Activated CD4-positive, alpha-beta T cell treated with anti-CD3 and anti-CD28 coated beads for 4 hours (primary cell): Measurements from ENCODE around the gene TMCO6.
"Not testable (repeated sequence)": the region's sequence is repeated elsewhere in the genome, so short reads cannot be mapped to it uniquely, and the experiment has no call there.

Experiments used
- DNase-seq, 2 donors: peaks; one replicate each; pipeline ENCODE4 v3.0.0-alpha.2; 2020

The TMCO6 gene

GRCh38 chr5:140639148-140639981 lies at the start of gene TMCO6:
TMCO6 (plus strand) TSS chr5:140639451; CDS start chr5:140639528, 77 bp downstream.
- DNase-seq: peak; percentile 98

GRCh38 chr5:140590861-140591260 lies 48.4 kb upstream of the TMCO6 start:
- no peak for DNase-seq

DNA sequence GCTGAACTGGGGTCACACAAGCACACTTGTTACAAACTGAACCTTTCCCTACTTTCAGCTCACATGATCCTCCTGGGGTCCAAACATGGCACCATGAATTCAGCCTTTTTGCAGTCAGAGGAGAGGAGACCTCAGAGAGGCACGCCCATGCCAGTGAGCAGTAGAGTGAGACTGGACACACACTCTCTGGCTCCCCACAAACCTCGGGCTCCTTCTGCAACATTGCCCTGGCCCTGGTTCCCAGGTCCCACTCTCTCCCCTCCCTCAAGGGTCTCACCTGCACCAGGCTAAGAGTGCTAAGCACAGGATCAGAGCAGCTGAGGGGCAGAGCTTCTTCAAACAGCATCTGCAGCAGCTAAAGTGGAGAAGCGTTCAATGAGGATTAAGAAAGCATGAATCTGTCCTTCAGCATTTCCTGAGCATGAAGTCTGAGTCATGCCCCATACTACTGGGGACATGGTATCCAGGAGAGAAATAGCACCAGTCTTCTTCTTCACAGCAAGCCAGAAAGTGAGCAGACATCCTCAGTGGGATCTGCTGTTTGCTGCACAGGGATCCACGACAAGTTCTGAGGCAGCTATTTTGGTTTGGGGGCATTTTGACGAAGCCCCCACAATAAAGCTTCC lies 47.4 kb upstream of the TMCO6 start:
- DNase-seq: no peak

GRCh38 chr5:140593070-140593469 lies 46.2 kb upstream of the TMCO6 start:
- DNase-seq: not testable (repeated sequence)

GRCh38 chr5:140594169-140594568 lies 45.1 kb upstream of the TMCO6 start:
- DNase-seq: no peak

DNA sequence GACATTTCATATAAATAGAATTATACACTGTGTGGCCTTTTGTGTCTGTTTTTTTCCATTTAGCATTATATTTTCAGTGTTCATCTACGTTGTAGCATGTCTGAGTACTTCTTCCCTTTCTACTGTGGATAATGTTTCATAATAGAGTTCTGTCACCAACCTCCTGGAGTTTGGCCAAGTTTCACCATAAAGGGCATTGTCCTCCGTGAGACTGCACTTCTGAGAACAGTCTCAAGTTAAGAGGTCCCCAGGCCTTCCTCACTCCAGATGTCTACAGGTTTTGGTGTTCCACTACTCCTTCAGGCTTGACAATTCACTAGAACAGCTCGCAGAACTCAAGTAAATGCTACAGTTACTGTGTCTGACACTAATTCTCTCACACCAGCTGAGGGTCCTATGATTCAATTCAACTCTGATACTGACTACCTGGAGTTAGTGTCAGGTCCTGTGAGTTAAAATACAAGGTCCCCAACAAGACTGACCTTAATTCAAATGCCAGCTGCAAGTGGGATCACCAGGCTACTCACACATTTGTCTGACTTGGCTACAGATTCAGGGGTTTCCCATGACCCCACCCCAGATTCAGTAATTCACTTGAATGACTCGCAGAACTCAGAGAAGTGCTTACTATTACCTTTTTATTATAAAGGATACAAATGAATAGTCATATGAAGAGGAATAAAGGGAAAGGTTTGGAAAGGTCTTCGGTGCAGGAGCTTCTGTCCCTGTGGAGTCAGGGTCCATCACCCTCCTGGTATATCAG lies 43.5 kb upstream of the TMCO6 start:
- no peak for DNase-seq

- no peak for DNase-seq
Measured at GRCh38 chr5:140596321-140596741, 42.9 kb upstream of the TMCO6 start.

GRCh38 chr5:140598836-140599235 lies 40.4 kb upstream of the TMCO6 start:
- no peak for DNase-seq

- no peak for DNase-seq
Measured at GRCh38 chr5:140600096-140600495, 39.2 kb upstream of the TMCO6 start.

GRCh38 chr5:140602147-140602546 lies 37.1 kb upstream of the TMCO6 start:
- DNase-seq: no peak

- DNase-seq: not testable (repeated sequence)
Measured at GRCh38 chr5:140603446-140603698, 35.9 kb upstream of the TMCO6 start.

DNA sequence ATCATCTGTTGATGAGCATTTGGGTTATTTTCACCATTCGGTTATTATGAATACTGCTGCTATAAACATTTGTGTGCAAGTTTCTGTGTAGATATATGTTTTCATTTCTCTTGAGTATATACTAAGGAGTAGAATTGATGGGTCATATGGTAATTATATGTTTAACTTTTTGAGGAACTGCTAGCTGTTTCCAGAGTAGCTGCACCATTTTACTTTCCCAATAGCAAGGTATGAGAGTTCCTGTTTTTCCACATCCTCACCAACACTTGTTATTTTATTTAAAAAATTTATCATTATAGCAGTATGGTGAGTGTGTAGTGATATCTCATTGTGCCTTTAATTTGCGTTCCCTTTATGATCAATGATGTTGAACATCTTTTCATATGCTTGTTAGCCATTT lies 35.5 kb upstream of the TMCO6 start:
- no peak for DNase-seq

DNA sequence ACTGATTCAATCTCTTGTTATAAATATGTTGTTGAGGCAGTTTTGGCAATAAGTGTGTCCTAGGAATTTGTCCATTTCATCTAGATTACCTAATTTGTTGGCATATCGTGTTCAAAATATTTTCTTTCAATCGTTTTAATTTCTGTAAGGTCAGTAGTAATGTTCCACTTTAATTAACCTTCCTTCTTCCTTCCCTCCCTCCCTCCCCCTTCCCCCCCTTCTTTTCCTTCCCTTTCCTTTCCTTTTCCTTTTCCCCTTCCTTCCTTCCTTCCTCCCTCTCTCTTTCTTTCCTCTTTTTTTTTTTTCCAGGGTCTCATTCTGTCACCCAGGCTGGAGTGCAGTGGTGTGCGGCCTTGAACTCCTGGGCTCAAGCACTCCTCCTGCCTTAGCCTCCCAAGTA lies 33.4 kb upstream of the TMCO6 start:
- no peak for DNase-seq

GRCh38 chr5:140607031-140607430 lies 32.2 kb upstream of the TMCO6 start:
- DNase-seq: no peak

DNA sequence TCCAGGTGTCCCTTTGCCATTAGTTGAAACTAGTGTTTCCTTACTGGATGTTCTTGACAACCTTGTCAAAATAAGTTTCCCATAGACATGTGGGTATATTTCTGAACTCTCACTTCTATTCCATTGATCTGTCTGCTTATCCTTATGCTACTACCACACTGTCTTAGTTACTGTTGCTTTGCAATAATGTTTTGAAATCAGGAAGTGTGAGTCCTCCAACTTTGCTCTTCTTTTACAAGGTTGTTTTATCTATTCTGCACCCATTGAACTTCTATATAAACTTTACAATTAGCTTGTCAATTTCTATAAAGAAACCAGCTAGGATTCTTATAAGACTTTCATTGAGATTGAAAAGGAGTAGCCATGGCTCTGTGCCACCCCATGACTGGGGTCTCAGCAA lies 30.5 kb upstream of the TMCO6 start:
- DNase-seq: no peak

- DNase-seq: no peak
Measured at GRCh38 chr5:140609126-140609525, 30.1 kb upstream of the TMCO6 start.

- no peak for DNase-seq
Measured at GRCh38 chr5:140611020-140611521, 28.2 kb upstream of the TMCO6 start.

- DNase-seq: no peak
Measured at GRCh38 chr5:140622301-140622700, 16.9 kb upstream of the TMCO6 start.

- DNase-seq: not testable (repeated sequence)
Measured at GRCh38 chr5:140623061-140623460, 16.2 kb upstream of the TMCO6 start.

DNA sequence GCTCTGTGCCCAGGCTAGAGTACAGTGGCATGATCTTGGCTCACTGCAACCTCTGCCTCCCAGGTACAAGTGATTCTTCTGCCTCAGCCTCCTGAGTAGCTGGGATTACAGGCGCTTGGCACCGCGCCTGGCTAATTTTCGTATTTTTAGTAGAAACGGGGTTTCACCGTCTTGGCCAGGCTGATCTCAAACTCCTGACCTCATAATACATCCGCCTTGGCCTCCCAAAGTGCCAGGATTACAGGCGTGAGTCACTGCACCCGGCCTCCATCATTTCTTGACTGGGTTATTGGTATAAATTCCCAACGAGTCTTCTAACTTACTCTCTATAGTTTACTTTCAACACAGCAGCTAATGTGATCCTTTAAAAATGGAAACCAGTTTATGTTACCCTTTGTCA lies 14.4 kb upstream of the TMCO6 start:
- not testable (repeated sequence) for DNase-seq

DNA sequence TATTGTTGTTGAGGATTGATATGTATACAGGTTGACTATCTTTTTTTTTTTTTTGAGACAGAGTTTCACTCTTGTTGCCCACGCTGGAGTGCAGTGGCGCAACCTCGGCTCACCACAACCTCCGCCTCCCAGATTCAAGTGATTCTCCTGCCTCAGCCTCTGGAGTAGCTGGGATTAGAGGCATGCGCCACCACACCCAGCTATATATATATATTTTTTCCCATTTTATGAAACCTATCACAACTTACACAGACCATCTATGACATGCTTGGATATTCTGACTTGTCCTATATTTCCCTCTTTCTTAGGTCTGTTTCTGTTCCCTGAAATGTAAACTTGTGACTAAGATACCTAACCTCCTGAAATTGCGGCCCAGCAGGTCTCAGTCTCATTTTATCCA lies 11.3 kb upstream of the TMCO6 start:
- DNase-seq: no peak

GRCh38 chr5:140628711-140629110 lies 10.5 kb upstream of the TMCO6 start:
- DNase-seq: no peak

- DNase-seq: no peak
Measured at GRCh38 chr5:140630292-140631035, 8.8 kb upstream of the TMCO6 start.
